Fibroblast of skin of abdomen (primary cell): ENCODE results near the gene ENPEP. TPM values are rescaled to one million over a fixed set of nuclear protein-coding genes. Genes with fewer than 3 reads are reported as not detected.
A peak's percentile ranks its signal among the peaks of the same experiment; 100 is the strongest.
"Not testable (repeated sequence)": the region's sequence is repeated elsewhere in the genome, so short reads cannot be mapped to it uniquely, and the experiment has no call there.

Source experiments
- DNase-seq: peaks from one replicate; pipeline ENCODE4 v3.0.0-alpha.2; 2013
- polyA plus RNA-seq, 2 experiments: library from polyadenylated mRNA; unstranded; fragments of 120-200 nt; gene quantifications; one replicate each; pipeline ENCODE4 v1.2.1, GENCODE V29; 2013; ENCODE audit not compliant: insufficient read length in 2 of 2

The ENPEP gene, protein sequence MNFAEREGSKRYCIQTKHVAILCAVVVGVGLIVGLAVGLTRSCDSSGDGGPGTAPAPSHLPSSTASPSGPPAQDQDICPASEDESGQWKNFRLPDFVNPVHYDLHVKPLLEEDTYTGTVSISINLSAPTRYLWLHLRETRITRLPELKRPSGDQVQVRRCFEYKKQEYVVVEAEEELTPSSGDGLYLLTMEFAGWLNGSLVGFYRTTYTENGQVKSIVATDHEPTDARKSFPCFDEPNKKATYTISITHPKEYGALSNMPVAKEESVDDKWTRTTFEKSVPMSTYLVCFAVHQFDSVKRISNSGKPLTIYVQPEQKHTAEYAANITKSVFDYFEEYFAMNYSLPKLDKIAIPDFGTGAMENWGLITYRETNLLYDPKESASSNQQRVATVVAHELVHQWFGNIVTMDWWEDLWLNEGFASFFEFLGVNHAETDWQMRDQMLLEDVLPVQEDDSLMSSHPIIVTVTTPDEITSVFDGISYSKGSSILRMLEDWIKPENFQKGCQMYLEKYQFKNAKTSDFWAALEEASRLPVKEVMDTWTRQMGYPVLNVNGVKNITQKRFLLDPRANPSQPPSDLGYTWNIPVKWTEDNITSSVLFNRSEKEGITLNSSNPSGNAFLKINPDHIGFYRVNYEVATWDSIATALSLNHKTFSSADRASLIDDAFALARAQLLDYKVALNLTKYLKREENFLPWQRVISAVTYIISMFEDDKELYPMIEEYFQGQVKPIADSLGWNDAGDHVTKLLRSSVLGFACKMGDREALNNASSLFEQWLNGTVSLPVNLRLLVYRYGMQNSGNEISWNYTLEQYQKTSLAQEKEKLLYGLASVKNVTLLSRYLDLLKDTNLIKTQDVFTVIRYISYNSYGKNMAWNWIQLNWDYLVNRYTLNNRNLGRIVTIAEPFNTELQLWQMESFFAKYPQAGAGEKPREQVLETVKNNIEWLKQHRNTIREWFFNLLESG
- polyA plus RNA-seq (2013, experiment 1 of 2; ENCODE audit: insufficient read length) = 3.0 TPM
- 2.3 TPM for polyA plus RNA-seq (2013, experiment 2 of 2; ENCODE audit: insufficient read length)

DNA sequence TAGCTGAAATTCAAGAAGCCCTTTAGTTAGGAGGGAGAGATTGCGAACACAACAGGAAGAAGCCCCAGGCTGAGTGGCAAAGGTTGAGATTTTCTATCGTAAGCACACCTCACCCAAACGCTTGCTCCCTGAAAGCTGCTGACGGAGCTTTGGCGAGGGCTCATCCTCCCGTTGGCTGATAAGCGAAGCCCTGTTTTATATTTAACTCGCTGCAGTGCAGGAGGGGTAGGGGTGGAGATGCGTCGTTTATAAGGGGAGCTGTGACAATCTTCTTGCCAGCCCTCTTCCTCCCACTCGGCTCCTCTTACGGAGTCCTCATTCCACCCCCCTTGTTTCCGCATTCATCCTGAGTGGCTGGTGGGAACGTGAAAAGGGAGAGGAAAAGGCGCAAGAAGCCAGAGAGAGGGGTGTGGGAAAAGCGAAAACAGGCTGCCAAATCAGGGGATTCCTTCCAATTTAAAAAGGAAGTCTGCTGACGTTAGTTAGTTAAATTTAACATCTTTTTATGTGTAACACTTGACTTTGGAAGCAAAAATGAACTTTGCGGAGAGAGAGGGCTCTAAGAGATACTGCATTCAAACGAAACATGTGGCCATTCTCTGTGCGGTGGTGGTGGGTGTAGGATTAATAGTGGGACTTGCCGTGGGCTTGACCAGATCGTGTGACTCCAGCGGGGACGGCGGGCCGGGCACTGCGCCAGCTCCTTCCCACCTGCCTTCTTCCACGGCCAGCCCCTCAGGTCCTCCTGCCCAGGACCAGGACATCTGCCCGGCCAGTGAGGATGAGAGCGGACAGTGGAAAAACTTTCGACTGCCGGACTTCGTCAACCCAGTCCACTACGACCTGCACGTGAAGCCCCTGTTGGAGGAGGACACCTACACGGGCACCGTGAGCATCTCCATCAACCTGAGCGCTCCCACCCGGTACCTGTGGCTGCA, at the start of gene ENPEP:
ENPEP (plus strand) TSS at position 275 of the 938 bp plus-strand sequence; CDS start at position 535, 260 bp downstream.
- peak; percentile 44 for DNase-seq

DNA sequence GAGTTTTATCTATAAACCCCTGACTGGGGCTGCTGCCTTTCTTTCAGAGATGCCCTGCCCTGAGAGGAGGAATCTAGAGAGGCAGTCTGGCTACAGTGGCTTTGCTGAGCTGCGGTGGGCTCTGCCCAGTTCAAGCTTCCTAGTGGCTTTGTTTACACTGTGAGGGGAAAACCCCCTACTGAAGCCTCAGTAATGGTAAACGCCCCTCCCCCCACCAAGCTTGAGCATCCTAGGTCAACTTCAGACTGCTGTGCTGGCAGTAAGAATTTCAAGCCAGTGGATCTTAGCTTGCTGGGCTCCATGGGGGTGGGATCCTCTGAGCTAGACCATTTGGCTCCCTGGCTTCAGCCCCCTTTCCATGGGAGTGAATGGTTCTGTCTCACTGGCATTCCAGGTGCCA, 44.1 kb upstream of the ENPEP start:
- DNase-seq = not testable (repeated sequence)

DNA sequence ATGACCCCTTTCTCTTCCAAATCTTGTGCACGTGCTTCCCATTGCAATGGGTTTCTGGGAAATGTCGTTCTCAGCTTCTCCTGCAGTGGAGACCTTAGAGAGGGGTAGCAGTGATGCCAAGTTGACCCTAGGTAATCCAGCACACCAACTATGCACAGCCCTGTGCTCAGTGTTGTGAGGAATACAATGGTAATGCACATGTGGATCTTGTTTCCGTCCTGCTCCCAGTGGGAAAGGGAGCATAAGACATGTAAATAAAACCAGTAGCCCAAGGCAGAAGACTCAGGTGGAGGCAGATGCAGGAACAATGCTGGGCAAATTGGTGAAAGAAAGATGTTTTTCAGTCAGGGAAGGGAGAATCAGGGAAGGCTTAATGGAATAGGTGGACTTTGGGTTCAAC, 38.7 kb upstream of the ENPEP start:
- not testable (repeated sequence) for DNase-seq

DNA sequence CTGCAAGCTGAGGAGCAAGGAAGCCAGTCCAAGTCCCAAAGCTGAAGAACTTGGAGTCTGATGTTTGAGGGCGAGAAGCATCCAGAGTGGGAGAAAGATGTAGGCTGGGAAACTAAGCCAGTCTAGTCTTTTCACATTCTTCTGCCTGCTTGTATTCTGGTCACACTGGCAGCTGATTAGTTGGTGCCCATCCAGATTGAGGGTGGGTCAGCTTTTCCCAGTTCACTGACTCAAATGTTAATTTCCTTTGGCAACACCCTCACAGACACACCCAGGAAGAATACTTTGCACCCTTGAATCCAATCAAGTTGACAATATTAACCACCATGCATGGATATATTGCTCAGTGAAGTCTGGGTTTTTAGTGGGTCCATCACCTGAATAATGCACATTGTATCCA, 36.7 kb upstream of the ENPEP start:
- DNase-seq = not testable (repeated sequence)

DNA sequence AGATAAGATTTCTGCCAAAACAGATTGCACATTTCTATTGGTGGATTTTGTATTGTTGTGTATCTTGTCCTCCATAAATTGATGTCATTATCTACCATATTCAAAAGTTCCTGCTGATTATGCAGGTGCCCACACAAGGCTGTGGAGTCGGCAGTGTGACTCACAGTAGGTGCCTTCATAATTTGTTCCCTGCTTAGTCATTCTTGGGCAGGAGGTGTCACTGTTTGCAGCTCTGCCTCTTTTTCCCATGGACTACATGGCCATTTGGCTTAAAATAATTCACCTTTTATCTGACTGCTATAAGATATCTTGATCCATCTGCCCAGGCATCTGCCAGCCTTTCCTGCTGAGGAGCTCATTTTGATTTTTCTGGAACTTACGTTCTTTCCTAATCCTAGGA, 33.6 kb upstream of the ENPEP start:
- no peak for DNase-seq

DNA sequence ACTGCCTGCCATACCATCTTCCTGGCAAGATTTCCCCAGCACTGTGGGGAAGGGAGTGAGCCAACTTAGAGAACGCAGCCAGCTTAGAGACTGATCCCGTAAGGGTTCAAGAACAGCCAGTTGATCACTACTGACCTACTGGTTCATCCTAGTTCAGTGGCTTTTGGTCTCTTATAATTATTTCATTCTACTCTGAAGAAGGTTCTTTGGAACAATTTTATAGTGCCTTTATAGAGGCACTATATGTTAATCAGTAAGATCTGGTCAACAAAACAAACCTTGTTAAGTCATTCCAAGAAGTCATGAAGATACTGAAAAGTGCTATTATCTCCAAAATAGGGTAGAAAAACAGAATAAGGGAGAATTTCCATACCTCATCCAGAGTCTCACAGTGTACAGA, 33.2 kb upstream of the ENPEP start:
- no peak for DNase-seq

DNA sequence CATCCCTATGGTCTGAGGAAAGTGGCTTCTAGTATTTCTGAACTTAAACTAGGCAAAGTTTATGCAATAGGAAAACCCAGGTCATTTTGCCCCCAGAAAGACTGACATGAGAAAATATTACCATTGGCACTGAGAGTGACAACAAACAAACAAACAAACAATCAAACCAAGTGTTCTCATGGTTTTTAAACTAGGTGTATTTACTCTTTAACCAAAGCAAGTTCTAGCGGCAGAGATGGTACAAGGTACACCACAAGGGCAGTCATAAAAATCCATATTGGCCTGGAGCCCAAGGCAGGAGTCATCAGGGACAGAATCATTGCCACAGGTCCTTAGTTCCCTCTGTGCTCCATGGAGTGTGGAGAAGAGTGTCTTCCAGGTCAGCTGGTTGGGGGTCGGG, 26.0 kb upstream of the ENPEP start:
- no peak for DNase-seq

DNA sequence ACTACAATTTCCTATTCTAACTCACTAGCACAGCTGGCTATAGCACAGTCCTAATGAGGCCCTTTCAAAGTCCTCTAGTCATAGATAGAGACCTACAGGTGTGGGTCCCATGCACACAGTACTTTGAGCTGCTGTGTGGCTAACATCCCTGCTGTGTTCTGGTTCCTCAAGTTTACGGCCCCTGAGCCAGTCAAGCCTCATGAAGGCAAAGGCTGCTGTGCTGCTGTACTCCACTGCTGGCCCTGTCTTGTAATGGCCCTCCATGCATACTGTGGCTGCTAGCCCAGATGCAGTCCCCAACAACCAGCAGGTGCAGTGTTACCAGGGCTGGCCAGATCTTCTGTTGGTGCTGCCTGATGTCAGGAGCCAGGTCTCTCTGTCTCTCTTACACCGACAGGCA, 23.4 kb upstream of the ENPEP start:
- DNase-seq = no peak

DNA sequence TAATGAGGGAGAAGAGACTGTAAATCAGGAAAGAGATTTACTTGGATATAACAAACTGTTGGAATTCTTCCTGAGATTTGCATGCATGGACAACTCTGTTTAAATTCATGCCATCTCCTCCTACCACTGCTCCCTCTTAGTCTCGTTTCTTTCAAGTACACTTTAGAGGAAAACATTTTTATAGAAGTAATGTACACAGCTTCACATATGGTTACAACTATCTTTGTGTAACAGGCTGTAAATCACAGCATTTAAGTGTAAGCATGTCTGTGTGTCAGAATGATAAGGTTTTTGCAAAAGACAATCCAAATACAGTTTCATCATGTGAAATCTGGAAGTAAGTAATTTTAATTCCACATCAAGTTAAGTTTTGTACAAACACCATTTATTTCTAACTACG, 21.5 kb upstream of the ENPEP start:
- DNase-seq = peak; percentile 83

DNA sequence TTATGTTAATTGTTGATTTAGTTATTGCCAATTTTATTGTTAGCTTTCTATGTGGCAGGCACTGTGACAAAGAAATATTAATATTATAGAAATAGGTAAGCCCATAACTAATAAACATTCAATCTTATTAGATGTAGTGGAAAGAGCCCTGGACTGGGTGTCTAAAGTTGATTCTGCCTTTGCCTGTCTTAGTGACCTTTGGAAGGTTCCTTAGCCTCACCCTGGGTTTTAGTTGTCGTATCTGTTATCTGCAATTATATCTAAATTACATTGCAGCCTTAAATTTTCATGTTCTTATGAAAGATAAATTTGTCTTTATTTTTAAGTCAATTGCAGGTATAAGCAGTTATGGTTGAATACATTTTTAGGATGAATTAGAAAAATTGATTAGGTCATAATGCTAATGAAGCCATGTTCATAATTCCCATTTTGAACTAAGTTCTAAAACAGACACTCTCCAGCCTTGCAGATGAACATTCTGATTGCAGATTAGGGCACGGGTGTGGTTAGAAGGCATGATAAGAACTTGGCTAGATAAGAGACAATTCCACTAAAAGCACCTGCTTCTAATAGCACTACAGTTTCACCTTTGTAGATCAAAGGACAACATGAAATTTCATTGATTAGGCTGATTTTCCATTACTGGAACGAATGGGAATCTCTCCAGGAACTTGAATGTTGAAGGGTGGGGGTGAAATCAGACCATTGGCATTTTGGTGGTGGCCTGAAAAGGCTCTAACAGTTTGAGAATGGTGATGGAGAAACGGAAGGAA, 17.3 kb upstream of the ENPEP start:
- DNase-seq = no peak

DNA sequence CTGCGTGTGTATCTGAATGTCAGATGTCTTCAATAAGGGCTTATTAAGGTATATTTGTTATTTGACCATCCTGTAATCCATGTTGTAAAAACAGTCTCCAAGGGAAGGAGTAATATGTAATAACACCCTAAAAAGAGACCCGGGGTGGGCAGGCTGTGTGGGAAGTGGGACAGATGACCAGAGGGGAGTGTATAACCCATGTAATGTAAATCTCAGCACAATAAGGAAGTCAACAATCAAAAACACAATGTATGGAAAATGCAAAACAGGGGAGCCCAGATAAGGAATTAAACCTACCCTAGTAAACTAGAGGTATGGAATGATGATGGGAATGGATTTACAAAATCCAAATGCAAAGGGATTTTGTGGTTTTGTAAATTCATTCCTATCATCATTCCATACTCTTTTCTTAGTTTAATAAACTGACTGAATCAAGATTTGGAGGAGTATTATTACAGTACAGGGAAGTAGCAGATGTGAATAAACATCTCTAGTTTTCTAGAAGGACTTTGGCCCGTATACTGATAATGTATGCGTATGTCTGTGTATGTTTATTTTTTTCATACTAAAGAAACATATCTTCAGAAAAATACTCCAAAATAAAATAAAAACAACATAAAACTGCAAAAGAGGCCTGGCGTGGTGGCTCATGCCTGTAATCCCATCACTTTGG, 15.7 kb upstream of the ENPEP start:
- no peak for DNase-seq

DNA sequence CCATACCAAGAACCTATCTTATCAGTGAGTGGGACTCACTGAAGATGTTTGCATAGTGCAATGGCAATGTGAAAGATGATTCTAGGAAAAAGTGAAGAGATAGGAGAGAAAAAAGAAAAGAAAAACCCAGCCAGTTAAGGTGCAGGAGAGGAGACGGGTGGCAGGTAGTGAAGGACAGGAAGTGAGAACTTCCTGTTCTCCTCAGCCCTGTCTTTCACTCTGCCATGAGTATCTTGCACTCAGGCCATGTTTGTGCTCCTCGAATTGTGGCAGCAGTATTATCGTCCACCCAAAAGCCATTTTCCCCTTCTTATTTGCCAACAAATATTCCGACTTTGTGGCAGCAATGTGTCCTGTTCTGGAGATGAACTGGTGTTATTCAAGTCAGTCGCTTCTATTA, 8.6 kb upstream of the ENPEP start:
- no peak for DNase-seq

DNA sequence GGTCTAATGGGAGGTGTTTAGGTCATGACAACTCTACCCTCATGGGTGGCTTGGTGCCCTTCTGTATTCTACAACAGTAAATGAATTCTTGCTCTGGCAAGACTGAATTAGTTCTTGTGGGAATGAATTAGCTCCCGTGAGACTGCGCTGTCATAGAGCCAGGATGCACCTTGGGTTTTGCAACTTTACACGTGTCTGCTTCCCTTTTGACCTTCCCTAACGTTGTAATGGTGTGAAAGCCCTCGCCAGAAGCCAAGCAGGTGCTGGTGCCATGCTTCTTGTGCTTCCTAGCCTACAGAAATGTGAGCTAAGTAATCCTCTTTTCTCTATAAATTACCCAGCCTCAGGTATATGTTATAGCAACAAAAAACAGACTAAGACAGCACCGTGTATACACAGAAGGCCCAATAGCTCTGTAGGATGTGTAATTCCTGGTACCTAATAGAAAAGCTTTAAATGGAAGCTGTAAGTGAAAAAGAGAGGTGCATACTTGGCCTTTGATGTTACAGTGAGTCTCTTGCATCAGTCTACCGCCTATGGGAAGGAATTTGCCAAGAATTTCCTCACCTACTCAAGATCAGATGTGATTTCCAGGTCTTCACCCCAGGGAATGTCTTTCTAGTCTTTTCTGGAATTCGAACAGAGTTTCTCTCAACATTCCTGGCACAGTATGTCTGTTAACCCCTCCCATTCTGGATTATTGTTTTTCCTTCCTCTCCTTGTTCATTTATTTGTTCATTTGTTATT, 3.2 kb upstream of the ENPEP start:
- DNase-seq = peak; percentile 20

DNA sequence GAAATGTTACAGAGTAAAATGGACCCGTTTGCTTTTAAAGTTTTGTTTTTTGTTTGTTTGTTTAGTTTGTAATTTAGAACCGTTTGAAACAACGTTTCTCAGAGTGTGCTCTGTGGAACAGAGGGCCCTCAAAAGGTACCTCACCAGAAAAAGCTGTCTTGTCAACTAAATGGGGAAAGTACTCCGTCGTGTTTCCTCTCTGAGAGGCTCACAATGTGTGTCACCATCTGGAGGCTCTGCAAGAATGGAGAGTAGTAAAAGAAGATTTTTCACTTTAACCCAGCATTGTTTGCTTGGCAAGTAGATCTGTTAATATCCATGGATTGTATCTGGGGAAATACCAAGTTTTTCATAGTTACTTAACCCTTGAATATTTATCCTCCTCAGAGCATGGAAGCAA, 1.5 kb upstream of the ENPEP start:
- DNase-seq = no peak

DNA sequence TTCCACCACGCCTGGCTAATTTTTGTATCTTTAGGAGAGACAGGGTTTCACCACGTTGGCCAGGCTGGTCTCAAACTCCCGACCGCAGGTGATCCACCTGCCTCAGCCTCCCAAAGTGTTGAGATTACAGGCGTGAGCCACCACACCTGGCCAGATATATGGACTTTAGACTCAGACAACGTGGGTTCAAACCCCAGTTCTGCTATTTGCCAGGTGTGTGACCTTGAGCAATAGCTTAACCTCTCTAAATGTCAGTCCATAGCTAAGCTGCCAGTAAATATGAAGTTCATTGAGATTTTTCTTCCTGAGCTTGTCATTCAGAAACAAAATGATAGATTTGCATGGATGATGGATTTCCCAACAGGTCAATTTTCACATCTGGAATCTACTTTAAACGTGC, 875 bp upstream of the ENPEP start:
- DNase-seq = not testable (repeated sequence)

DNA sequence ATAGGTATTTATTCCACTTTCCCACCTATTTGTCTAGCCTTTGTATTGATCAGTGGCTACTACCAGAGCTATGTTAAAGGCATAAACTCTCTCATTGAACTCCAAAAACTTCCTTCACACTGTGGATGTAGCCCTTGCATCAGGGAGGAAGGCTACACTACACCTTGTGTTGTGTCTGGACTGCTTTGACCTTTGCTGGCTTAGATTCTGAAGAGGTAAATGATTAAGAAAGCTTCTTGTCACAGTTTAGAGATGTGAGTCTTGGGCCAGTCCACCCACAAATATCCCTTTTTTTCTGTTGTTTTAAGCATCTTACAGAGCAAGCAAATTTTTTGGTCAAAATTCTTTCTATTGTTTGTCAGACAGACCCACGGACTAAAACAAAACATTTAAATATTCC, 1.9 kb downstream of the ENPEP start:
- no peak for DNase-seq

DNA sequence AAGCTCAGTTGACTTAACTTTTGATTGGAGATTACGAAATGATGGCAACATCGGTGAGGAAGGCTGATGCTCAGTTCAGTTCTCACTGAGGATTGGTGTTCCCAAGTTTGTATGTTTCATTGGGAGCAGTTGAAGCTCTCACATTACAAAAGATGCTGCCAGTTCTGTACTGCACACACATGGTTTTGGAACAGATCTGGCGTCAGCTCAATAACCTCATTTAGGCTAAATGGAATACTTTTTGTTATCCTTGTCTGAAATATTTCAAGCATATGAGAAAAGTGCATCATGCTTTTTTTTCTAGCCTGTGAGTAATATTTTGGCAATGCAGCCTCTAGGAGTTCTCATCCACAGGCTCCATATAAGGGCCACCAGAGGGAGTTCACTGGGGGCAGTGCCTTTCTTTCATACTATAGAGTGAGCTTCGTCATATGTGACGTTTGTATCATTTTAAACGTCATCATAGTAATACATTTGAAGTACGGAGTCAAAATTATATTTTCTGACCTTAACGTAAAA, 4.1 kb downstream of the ENPEP start:
- peak; percentile 99 for DNase-seq

DNA sequence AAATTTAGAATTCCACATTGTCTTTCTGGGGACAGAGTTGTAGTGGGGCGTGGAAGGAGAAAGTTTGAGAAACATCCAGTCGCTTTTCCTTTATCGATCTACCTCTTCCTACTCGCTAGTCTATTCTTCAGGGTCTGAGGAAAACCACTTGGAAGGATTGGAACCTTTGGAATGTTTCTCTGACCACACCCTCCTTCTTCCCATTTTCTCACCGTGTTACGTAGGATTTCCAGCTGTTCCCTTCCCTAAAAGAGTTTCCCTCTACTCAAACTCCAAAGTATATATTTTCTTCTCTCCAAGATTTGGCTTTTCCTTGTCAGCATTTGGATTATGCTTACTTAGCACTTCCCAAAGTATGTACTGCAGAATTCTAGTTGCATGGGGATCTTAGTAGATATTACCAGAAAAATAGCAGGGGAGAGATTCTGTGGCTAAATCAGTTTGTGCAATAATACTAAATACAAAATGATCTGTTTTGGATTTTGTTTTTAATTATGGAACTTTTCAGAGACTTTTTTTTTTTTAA, 4.9 kb downstream of the ENPEP start:
- peak; percentile 47 for DNase-seq

DNA sequence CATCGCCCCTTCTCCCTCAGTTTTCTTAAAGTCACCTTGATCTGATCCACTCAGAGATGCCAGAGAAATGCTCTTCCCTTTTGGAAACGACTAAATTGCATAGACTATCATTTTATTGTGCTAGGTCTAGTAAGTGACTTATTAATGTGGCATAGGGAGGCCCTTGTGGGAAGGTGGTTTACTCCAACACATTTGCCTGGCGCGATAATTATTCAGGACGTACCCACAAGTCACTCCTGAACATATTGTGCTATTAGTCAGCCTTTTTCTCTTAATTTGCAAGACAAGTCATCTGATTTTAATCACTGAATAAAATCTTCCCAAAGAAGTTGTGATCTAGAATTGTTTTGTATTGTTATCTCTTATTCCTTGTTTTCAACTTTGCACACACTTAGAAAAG, 7.6 kb downstream of the ENPEP start:
- DNase-seq = peak; percentile 67

DNA sequence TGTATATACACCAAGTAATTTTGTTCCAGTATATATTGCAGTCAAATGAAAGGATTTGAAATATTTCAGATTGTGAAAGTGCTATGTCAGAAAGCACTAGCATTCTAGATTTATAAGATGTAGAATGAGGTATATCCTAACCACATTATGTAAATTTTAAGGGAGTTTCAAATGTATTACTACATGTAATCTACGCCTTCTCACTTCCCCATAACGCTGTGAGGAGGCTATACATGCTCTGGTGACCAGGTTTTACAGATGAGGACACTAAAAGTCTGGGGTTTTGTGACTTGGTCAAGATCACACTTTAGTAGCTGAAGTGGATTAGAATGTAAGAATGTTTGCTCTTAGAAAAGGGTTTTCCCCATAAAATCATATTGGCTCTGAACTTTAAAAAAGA, 8.1 kb downstream of the ENPEP start:
- peak; percentile 41 for DNase-seq
